Stimulated activated naive CD8-positive, alpha-beta T cell treated with anti-CD3 and anti-CD28 coated beads, Interleukin-15, Interleukin-2, amounts not matched to agents 100 ng/mL and 50 ng/mL, for 24 hours (primary cell): ENCODE data around the gene TBC1D13.

Experiments
- H3K27ac Mint-ChIP-seq: one replicate; pipeline ENCODE4 v1.8.0; 2021; ENCODE audit warnings: mild to moderate bottlenecking, mixed read lengths
- H3K27me3 Mint-ChIP-seq: one replicate; pipeline ENCODE4 v1.8.0; 2021; ENCODE audit warnings: mixed read lengths
- H3K36me3 Mint-ChIP-seq: one replicate; pipeline ENCODE4 v1.8.0; 2021; ENCODE audit warnings: low read depth, mixed read lengths
- H3K4me1 Mint-ChIP-seq: one replicate; pipeline ENCODE4 v1.8.0; 2021; ENCODE audit warnings: low read depth, mixed read lengths
- H3K4me3 Mint-ChIP-seq: one replicate; pipeline ENCODE4 v1.8.0; 2021; ENCODE audit warnings: mild to moderate bottlenecking, mixed read lengths
- H3K9me3 Mint-ChIP-seq: one replicate; pipeline ENCODE4 v1.8.0; 2021; ENCODE audit warnings: mixed read lengths

TBC1D13 gene

DNA sequence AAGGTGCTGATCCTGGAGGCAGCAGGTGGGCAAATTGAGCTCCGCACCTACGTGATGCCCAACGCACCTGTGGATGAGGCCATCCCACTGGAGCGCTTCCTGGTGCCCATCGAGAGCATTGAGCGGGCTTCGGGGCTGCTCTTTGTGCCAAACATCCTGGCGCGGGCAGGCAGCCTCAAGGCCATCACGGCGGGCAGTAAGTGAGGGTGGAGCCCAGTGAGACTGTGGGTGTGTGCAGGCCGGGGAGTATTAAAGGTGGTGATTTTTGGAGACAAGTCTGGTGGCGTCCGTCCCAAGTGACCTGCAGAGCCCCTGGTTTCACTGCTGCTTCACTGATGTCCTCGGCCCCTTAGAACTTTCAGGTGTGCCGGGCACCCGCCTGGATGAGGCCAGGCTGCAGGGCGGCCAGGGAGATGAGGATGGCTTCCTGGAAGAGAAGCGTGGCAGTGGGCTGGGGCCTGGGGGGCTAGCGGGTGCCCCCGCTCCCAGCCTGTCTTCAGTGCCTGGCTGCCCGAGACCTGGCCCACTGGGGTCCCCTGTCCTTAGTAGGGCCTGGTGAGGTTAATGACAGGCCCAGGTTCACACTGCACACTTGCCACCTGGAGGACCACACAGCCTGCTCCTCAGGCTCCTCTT, 35.5 kb downstream of the TBC1D13 start:
- Mint-ChIP-seq H3K27ac (no peak overlapping the region), H3K36me3 (peaks cover 43% of the 10 kb centered on the region), H3K9me3 (no peaks in the 10 kb centered on the region), H3K4me3 (no peak overlapping the region), H3K4me1 (peaks cover 28% of the 10 kb centered on the region), H3K27me3 (no peaks in the 10 kb centered on the region)

DNA sequence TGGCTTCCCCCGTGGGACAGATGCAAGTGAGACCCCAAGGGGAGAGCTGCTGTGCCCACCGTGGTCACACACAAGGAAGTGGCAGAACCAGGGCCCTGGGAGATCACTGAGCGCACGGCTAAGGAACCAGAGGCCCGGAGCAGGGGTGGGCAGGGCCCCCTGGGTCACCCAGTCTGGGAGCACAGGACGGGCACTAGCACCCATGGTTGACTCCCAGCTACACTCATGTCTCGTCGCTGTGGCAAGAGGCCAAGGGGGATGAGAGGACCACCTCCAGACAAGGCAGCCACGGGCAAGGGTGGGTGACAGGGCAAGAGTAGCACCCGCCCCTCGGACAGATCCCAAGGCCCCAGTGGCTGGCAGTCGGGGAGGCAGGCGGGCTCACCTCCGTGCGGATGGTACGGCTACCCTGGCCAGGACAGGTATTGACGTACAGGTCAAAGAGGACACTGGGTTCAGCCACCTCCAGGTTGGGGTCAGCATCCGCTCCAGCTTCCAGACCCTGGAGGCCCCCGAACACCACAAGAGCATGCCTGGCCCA, 36.4 kb downstream of the TBC1D13 start:
- Mint-ChIP-seq H3K27ac (peak overlapping the region; percentile 49), H3K36me3 (peaks cover 49% of the 10 kb centered on the region), H3K9me3 (no peaks in the 10 kb centered on the region), H3K4me1 (peaks cover 28% of the 10 kb centered on the region), H3K4me3 (no peak overlapping the region), H3K27me3 (no peaks in the 10 kb centered on the region)

DNA sequence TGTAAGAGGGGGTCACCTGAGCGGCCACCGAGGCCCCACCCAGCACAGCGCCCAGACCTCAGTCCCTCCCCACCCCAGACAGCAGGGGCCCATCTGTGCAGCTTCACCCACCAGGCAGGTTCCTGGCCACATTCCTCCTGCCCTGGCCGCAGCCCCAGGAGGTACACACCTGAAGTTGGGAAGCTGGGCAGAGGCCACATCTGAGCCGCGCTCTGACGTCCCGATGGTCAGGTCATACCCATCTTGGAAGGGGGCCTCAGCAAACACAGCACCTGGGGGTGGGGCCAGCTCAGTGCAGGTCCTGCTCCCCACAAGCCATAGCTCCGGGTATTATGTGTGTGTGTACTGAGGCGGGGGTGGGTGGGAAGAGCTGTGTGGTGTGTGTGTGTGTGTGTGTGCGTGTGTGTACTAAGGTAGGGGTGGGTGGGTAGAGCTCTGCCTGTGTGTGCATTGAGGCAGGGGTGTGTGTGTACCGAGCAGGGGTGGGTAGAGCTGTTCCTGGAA, 36.9 kb downstream of the TBC1D13 start:
- Mint-ChIP-seq H3K4me1 (peaks cover 34% of the 10 kb centered on the region), H3K36me3 (peaks cover 54% of the 10 kb centered on the region), H3K27me3 (no peaks in the 10 kb centered on the region)

DNA sequence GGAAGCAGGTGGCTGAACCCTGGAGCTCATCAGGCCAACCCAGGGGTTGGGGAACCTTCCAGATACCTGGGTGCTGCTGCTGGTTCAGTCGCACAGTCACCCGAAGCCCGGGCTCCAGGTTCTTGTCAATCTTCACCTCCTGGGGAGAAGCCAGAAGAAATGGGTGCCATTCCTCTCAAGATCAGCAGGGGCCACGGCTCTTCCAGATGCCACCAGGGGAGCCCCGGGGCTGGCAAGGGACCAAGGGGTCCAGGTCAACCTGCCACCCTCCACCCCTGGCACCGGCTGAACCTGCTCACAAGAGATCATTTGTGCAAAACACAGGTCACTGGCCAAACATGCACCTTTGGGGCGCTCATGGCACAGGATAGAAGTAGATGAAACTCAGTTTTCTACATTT, 37.9 kb downstream of the TBC1D13 start:
- H3K4me1 Mint-ChIP-seq, result peaks cover 33% of the 10 kb centered on the region
- H3K4me3 Mint-ChIP-seq, result no peak overlapping the region
- no peaks in the 10 kb centered on the region for H3K9me3 Mint-ChIP-seq
- H3K27me3 Mint-ChIP-seq, result no peaks in the 10 kb centered on the region
- H3K36me3 Mint-ChIP-seq, result peaks cover 56% of the 10 kb centered on the region
- H3K27ac Mint-ChIP-seq, result no peak overlapping the region

More for the DNA sequence above, 36.9 kb downstream of the TBC1D13 start:
- H3K4me3 Mint-ChIP-seq, result no peak overlapping the region
- no peak overlapping the region for H3K27ac Mint-ChIP-seq
- no peaks in the 10 kb centered on the region for H3K9me3 Mint-ChIP-seq

DNA sequence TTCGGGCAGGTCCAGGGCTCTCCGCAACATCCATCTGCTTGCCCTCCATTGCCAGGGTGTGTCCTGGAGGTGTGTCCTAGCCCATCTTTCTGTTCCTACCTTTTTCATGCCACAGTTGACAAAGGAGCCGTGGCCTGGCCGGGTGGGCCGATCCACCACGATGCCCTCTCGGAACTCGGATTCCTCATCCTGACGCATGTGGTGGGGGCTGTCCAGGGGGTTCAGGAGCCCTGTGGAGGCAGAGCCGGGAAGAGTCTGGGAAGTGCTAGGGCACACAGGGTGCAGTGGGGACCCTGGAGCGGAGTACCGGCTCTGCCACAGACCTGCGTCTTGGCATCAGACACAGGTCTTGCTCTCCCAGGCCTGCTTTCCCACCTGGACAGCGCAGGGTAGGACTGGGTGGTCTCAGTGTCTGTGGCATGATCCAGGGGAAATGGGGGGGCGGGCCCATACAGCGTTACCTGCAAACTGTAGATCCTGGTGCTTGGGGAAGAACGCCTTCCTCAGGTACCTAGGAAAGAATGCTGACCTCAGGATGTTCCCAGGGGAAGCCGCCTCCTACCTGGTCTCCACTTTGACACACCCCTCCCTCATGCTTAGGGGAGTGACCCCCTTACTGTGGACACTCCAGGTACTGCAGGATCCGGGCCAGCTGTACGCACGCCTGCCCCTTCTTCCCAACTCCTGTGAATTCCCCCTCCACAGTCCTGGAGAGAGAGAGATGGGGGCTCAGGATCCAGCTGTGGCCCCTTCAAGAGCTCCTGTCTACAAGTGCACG, 39.1 kb downstream of the TBC1D13 start:
- H3K4me1 Mint-ChIP-seq, result peaks cover 27% of the 10 kb centered on the region
- no peak overlapping the region for H3K4me3 Mint-ChIP-seq
- H3K27me3 Mint-ChIP-seq, result no peaks in the 10 kb centered on the region
- H3K9me3 Mint-ChIP-seq, result no peaks in the 10 kb centered on the region
- peaks cover 56% of the 10 kb centered on the region for H3K36me3 Mint-ChIP-seq
- H3K27ac Mint-ChIP-seq, result no peak overlapping the region

DNA sequence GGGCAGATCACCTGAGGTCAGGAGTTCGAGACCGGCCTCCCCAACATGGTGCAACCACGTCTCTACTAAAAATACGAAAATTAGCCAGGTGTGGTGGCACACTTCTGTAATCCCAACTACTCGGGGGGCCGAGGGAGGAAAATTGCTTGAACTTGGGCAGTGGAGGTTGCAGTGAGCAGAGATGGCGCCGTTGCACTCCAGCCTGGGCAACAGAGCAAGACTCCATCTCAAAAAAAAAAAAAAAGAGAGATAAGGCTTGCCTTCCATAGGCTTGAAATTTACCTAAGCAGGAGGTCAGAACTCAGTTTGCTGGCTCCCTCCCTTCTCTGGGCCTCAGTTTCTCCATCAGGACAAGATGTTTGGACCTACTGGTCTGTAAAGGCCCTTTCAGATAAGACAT, 41.2 kb downstream of the TBC1D13 start:
- Mint-ChIP-seq H3K4me3 (peak overlapping the region; percentile 97), H3K4me1 (peaks cover 26% of the 10 kb centered on the region), H3K27me3 (no peaks in the 10 kb centered on the region), H3K9me3 (no peaks in the 10 kb centered on the region), H3K36me3 (peaks cover 54% of the 10 kb centered on the region), H3K27ac (peak overlapping the region; percentile 94)

DNA sequence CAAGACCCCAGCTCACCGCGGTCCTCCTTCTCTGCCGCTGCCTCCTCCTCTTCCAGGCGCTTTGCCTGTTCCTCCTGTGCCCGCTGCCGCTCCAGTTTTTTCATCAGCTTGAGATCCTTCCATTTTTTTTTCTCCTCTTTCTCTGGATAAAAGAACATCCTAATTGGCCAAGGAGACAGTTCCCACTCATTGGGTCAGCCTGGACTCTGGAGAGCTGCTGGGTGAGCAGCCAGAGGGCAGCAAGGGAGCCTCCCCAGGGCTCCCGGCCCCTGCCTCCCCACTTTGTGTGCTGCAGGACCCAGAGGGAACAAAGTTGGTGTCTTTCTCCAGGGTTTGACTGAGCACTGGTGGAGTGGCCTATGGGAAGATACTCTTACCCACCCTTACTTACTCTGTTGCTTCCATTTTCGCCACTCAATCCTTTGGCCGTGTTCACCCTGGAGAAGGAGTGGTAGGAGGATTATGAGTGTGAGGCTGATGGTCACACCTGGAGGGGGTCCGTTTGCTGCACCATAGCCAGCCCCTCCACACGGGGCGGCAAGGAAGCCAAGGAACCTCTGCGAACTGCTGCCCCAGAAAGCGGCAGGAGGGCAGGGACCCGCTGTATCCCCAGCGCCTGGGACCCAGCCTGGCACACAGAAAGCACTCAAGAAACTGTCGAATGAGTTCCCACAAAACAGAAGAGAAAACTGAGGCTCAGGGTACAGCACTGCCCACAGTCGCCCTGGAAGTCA, 41.8 kb downstream of the TBC1D13 start:
- H3K27ac Mint-ChIP-seq, result peak overlapping the region; percentile 94
- no peaks in the 10 kb centered on the region for H3K27me3 Mint-ChIP-seq
- H3K4me1 Mint-ChIP-seq, result peaks cover 26% of the 10 kb centered on the region
- H3K9me3 Mint-ChIP-seq, result no peaks in the 10 kb centered on the region
- peak overlapping the region; percentile 97 for H3K4me3 Mint-ChIP-seq
- H3K36me3 Mint-ChIP-seq, result peaks cover 52% of the 10 kb centered on the region

DNA sequence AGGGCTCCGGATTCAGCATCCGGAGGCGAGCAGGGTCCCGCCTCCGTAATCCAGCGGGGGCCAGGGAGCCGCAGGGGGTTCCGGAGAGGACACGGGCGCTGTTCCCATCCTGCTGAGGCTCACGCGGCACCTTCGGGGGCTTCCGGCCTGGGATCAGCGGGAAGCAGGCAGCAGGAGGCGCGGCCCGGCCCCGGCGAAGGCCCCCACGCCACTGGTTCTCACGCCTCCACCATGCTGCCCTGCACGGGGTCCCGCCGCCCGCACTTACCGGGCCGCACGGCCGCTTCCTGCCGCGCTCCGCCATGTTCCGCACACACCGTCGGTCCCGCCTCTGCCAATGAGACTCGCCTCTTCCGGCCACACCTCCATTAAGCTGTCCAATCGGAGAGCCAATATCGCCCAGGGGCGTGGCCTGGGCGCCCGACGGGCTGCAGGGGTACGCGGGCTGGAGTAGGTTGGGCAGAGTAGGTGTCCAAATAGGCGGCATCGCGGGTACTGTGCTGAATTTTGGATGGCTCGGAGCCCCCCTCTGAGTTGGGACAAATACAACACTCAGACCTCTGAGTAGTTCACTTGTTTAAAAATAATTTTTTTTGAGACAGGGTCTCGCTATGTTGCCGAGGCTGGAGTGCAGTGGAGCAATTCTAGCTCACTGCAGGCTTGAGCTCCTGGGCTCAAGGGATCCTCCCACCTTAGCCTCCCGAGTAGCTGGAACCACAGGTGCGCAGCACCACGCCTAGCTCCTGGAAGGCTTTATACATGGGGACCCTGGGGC, 42.6 kb downstream of the TBC1D13 start, which contains the start of gene SPOUT1:
Gene SPOUT1 (minus strand): TSS at position 318 of the 775 bp plus-strand sequence. CDS start 14 bp downstream, at position 304.
- Mint-ChIP-seq H3K4me1 (peaks cover 26% of the 10 kb centered on the region), H3K27ac (peak within 1 kb of the TSS; percentile 94), H3K9me3 (no peaks in the 10 kb centered on the region), H3K36me3 (peaks cover 52% of the 10 kb centered on the region), H3K27me3 (no peaks in the 10 kb centered on the region), H3K4me3 (peak within 1 kb of the TSS; percentile 97)

DNA sequence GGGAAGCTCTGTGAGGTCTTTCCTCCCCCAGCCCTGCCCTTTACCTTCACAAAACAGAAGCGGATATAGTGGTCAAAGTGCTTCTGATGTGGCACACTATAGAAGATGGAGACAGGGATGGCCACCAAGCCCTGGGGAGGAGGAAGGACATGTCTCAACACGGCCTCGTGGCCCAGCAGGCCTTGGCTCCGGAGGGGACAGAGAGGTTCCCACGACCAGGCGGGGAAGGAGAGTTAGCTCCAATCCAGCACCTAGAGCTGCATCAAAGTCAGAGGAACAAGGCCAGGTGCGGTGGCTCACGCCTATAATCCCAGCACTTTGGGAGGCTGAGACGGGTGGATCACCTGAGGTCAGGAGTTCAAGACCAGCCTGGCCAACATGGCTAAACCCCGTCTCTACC, 46.6 kb downstream of the TBC1D13 start:
- H3K36me3 Mint-ChIP-seq, result peaks cover 27% of the 10 kb centered on the region
- H3K9me3 Mint-ChIP-seq, result no peaks in the 10 kb centered on the region
- H3K4me3 Mint-ChIP-seq, result no peak overlapping the region
- no peaks in the 10 kb centered on the region for H3K27me3 Mint-ChIP-seq
- no peak overlapping the region for H3K27ac Mint-ChIP-seq
- H3K4me1 Mint-ChIP-seq, result peaks cover 14% of the 10 kb centered on the region

DNA sequence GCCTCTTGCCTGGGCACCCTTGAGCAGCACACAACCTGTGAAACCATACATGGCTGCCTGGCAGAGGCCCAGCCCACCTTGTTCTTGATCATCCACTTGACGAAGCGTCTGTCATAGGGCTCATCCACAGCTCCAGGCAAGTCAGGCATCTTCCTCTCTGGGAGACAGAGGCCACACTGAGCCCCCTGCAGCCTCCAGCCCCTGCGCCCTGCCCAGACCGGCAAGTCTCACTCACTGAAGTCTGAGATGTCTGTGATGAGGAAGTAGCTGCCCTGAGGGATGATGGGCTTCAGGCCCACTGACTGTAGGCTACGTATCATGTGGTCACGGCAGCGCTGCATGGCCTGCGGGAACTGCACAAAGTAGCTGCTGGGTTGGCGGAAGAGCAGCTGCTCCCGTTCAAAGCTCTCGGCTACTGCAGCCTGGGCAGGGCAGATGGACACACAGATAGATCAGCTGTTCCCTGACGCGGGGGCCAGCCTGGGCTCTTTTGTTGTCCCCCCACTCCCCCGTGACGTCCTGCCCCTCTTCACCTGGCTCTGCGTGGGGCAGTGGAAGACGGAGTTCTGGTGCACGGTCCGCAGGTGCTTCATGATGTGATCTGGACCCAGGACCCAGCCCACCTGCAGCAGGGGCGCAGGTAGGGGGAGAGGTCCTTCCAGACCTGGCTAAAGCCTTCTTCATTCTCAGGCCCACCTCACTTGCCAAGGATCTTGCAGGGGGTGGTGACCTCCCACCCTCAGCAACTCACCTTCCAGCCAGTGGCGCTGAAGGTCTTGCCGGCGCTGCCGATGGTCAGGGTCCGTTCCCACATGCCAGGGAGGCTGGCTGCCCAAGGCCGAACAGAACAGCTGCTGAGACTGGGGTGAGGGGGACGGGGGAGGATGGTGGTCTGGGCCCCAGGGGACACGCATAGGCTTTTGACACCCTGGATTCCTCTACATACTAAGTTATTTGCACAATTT, 48.5 kb downstream of the TBC1D13 start:
- peaks cover 22% of the 10 kb centered on the region for H3K36me3 Mint-ChIP-seq
- H3K9me3 Mint-ChIP-seq, result no peaks in the 10 kb centered on the region
- H3K27ac Mint-ChIP-seq, result no peak overlapping the region
- H3K4me1 Mint-ChIP-seq, result no peaks in the 10 kb centered on the region
- no peak overlapping the region for H3K4me3 Mint-ChIP-seq
- no peaks in the 10 kb centered on the region for H3K27me3 Mint-ChIP-seq

DNA sequence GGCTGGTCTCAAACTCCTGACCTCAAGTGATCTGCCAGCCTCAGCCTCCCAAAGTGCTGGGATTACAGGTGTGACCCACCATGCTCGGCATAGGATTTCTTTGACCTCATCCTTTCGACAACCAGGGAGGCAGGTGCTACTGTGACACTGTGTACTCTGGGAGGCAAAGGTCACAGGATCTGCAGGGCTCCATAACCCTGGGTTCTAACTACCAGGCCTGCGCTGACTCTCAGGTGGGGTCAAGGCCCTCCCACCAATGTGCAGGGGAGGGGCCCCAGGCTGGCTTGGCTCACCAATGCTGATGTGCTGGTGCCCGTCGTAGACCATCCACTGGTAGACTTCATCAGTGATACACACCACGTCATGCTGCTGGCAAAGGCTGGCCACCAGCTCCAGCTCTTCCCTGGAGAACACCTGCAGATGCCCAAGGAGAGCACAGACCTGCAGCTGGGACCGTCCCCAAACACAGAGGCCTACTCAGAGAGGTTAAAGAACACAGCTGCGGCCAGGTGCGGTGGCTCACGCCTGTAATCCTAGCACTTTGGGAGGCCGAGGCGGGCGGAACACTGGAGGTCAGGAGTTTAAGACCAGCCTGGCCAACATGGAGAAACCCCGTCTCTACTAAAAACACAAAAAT, 49.6 kb downstream of the TBC1D13 start:
- Mint-ChIP-seq H3K27me3 (no peaks in the 10 kb centered on the region), H3K36me3 (peaks cover 22% of the 10 kb centered on the region), H3K9me3 (no peaks in the 10 kb centered on the region), H3K27ac (no peak overlapping the region), H3K4me1 (no peaks in the 10 kb centered on the region), H3K4me3 (no peak overlapping the region)

DNA sequence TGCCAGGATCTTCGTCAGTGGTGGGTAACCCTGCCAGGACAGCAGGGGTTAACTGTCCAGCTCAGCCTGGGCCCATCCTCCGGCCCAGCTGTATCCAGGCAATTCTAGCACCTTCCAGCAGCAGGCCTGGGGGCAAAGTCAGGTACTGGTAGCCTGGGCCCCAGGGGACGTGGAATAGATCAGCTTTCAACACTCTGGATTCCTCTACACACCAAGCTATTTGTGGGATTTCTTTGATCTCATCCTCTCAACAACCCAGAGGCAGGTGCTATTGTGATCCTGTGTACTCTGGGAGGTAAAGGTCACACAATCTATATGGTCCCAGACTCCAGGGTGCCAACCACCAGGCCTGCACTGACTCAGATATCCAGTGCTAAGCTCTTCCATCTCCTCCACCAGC, 51.3 kb downstream of the TBC1D13 start:
- Mint-ChIP-seq H3K4me3 (no peak overlapping the region), H3K27me3 (no peaks in the 10 kb centered on the region), H3K36me3 (peaks cover 20% of the 10 kb centered on the region), H3K27ac (no peak overlapping the region), H3K9me3 (no peaks in the 10 kb centered on the region), H3K4me1 (no peaks in the 10 kb centered on the region)

DNA sequence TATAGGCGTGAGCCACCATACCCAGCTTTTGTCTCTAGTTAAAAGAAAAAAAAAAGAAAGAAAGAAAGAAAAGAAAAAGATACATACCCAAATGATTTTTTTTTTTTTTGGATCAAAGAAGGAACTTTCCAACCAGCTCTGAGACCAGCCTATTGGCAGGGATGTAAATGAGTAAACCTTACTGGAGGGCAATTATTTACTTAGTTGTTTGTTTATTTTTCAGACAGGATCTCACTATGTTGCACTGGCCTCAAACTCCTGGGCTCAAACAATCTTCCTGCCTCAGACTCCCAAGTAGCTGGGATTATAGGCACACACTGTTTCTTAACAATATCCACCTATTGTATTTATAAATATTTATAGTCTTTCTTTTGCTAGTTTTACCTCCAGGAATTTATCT, 53.5 kb downstream of the TBC1D13 start:
- Mint-ChIP-seq H3K4me1 (no peaks in the 10 kb centered on the region), H3K27me3 (no peaks in the 10 kb centered on the region), H3K4me3 (no peak overlapping the region), H3K9me3 (no peaks in the 10 kb centered on the region), H3K27ac (no peak overlapping the region), H3K36me3 (peaks cover 18% of the 10 kb centered on the region)
